Activated CD8-positive, alpha-beta memory T cell treated with anti-CD3 and anti-CD28 coated beads for 1 hour (primary cell): Measurements from ENCODE around the gene PBX1.

Experiments used
- DNase-seq, 2 donors: peaks; one replicate each; pipeline ENCODE4 v3.0.0-alpha.2; 2020; ENCODE audit warnings: low read depth in 1 of 2; ENCODE audit errors: extremely low read depth in 1 of 2

The PBX1 gene

GRCh38 chr1:164660775-164661174, 101.8 kb downstream of the PBX1 start:
- no peak for DNase-seq

GRCh38 chr1:164662462-164662861, 103.5 kb downstream of the PBX1 start:
- no peak for DNase-seq

GRCh38 chr1:164662955-164663354, 104.0 kb downstream of the PBX1 start:
- no peak for DNase-seq

- DNase-seq = no peak
Measured at GRCh38 chr1:164664127-164664526, 105.1 kb downstream of the PBX1 start.

GRCh38 chr1:164667001-164667400, 108.0 kb downstream of the PBX1 start:
- no peak for DNase-seq

- no peak for DNase-seq
Measured at GRCh38 chr1:164667600-164667999, 108.6 kb downstream of the PBX1 start.

- DNase-seq = no peak
Measured at GRCh38 chr1:164668491-164669400, 109.8 kb downstream of the PBX1 start.

- DNase-seq = no peak
Measured at GRCh38 chr1:164670026-164670425, 111.0 kb downstream of the PBX1 start.

GRCh38 chr1:164670786-164671185, 111.8 kb downstream of the PBX1 start:
- no peak for DNase-seq

- no peak for DNase-seq
Measured at GRCh38 chr1:164671323-164671965, 112.5 kb downstream of the PBX1 start.

GRCh38 chr1:164671966-164672571, 113.1 kb downstream of the PBX1 start:
- no peak for DNase-seq

GRCh38 chr1:164672588-164672987, 113.6 kb downstream of the PBX1 start:
- DNase-seq = no peak

- DNase-seq = no peak
Measured at GRCh38 chr1:164673584-164674214, 114.7 kb downstream of the PBX1 start.

GRCh38 chr1:164675342-164675904, 116.4 kb downstream of the PBX1 start:
- DNase-seq = no peak

GRCh38 chr1:164678136-164678700, 119.2 kb downstream of the PBX1 start:
- DNase-seq = no peak

GRCh38 chr1:164682570-164682969, 123.6 kb downstream of the PBX1 start:
- DNase-seq = no peak

GRCh38 chr1:164683235-164683634, 124.3 kb downstream of the PBX1 start:
- no peak for DNase-seq

- no peak for DNase-seq
Measured at GRCh38 chr1:164685266-164686035, 126.5 kb downstream of the PBX1 start.

- no peak for DNase-seq
Measured at GRCh38 chr1:164687777-164688176, 128.8 kb downstream of the PBX1 start.

GRCh38 chr1:164688791-164689190, 129.8 kb downstream of the PBX1 start:
- DNase-seq = no peak
